ENCODE data around the gene HOXB9.

DNA sequence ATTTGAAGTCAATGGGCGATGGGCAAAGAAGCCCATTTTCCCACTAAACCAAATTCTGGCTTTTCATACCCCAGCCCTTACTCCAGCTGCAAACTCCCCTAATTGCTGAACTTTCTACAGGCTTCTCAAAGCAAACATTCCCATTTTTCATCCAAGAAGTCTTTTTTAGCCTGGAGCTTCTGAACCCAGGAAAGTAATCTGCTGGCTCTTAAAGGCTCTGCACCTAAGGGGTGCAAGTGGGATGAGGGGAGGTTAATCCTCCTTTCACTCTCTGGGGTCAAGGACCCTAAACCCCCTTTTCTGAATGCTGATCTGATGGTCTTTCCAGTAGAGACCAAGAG lies 17.7 kb downstream of the HOXB9 start:
- TF ChIP-seq ZFP3 (CRISPR knock-in tag; IDR thresholded peaks at IDR 0.05) (no peak), SNAI2 (CRISPR knock-in tag; IDR thresholded peaks at IDR 0.05) (no peak), ZNF565 (CRISPR knock-in tag; conservative IDR thresholded peaks at IDR 0.05; ENCODE audit: low read depth) (no peak), BACH2 (CRISPR knock-in tag; IDR thresholded peaks at IDR 0.05; ENCODE audit: borderline replicate concordance) (no peak), TCF4 (CRISPR knock-in tag; IDR thresholded peaks at IDR 0.05; ENCODE audit: borderline replicate concordance) (no peak), ESRRG (CRISPR knock-in tag; IDR thresholded peaks at IDR 0.05) (no peak), ZNF70 (CRISPR knock-in tag; IDR thresholded peaks at IDR 0.05) (no peak), ZNF8 (CRISPR knock-in tag; IDR thresholded peaks at IDR 0.05) (no peak), RARB (CRISPR knock-in tag; IDR thresholded peaks at IDR 0.05) (no peak)
- TF ChIP-seq, protein P1, sequence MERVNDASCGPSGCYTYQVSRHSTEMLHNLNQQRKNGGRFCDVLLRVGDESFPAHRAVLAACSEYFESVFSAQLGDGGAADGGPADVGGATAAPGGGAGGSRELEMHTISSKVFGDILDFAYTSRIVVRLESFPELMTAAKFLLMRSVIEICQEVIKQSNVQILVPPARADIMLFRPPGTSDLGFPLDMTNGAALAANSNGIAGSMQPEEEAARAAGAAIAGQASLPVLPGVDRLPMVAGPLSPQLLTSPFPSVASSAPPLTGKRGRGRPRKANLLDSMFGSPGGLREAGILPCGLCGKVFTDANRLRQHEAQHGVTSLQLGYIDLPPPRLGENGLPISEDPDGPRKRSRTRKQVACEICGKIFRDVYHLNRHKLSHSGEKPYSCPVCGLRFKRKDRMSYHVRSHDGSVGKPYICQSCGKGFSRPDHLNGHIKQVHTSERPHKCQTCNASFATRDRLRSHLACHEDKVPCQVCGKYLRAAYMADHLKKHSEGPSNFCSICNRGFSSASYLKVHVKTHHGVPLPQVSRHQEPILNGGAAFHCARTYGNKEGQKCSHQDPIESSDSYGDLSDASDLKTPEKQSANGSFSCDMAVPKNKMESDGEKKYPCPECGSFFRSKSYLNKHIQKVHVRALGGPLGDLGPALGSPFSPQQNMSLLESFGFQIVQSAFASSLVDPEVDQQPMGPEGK (CRISPR knock-in tag; IDR thresholded peaks at IDR 0.05; ENCODE audit: borderline replicate concordance), result no peak
- TF ChIP-seq, protein P2, sequence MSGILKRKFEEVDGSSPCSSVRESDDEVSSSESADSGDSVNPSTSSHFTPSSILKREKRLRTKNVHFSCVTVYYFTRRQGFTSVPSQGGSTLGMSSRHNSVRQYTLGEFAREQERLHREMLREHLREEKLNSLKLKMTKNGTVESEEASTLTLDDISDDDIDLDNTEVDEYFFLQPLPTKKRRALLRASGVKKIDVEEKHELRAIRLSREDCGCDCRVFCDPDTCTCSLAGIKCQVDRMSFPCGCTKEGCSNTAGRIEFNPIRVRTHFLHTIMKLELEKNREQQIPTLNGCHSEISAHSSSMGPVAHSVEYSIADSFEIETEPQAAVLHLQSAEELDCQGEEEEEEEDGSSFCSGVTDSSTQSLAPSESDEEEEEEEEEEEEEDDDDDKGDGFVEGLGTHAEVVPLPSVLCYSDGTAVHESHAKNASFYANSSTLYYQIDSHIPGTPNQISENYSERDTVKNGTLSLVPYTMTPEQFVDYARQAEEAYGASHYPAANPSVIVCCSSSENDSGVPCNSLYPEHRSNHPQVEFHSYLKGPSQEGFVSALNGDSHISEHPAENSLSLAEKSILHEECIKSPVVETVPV (CRISPR knock-in tag; IDR thresholded peaks at IDR 0.05), result no peak
- TF ChIP-seq, protein P3, sequence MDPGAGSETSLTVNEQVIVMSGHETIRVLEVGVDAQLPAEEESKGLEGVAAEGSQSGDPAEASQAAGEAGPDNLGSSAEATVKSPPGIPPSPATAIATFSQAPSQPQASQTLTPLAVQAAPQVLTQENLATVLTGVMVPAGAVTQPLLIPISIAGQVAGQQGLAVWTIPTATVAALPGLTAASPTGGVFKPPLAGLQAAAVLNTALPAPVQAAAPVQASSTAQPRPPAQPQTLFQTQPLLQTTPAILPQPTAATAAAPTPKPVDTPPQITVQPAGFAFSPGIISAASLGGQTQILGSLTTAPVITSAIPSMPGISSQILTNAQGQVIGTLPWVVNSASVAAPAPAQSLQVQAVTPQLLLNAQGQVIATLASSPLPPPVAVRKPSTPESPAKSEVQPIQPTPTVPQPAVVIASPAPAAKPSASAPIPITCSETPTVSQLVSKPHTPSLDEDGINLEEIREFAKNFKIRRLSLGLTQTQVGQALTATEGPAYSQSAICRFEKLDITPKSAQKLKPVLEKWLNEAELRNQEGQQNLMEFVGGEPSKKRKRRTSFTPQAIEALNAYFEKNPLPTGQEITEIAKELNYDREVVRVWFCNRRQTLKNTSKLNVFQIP (CRISPR knock-in tag; IDR thresholded peaks at IDR 0.05; ENCODE audit: borderline replicate concordance, low read depth), result no peak
- TF ChIP-seq, protein P4, sequence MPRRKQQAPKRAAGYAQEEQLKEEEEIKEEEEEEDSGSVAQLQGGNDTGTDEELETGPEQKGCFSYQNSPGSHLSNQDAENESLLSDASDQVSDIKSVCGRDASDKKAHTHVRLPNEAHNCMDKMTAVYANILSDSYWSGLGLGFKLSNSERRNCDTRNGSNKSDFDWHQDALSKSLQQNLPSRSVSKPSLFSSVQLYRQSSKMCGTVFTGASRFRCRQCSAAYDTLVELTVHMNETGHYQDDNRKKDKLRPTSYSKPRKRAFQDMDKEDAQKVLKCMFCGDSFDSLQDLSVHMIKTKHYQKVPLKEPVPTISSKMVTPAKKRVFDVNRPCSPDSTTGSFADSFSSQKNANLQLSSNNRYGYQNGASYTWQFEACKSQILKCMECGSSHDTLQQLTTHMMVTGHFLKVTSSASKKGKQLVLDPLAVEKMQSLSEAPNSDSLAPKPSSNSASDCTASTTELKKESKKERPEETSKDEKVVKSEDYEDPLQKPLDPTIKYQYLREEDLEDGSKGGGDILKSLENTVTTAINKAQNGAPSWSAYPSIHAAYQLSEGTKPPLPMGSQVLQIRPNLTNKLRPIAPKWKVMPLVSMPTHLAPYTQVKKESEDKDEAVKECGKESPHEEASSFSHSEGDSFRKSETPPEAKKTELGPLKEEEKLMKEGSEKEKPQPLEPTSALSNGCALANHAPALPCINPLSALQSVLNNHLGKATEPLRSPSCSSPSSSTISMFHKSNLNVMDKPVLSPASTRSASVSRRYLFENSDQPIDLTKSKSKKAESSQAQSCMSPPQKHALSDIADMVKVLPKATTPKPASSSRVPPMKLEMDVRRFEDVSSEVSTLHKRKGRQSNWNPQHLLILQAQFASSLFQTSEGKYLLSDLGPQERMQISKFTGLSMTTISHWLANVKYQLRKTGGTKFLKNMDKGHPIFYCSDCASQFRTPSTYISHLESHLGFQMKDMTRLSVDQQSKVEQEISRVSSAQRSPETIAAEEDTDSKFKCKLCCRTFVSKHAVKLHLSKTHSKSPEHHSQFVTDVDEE (CRISPR knock-in tag; IDR thresholded peaks at IDR 0.05), result no peak

Data from SK-N-SH treated with all-trans-retinoic acid at 6 μM for 48 hours (cell line).